ENCODE measurements around the gene GRP.

The GRP gene

GRCh38 chr18:59268127-59268720 is 48.3 kb downstream of the GRP start:
- DNase-seq, result no peak

DNA sequence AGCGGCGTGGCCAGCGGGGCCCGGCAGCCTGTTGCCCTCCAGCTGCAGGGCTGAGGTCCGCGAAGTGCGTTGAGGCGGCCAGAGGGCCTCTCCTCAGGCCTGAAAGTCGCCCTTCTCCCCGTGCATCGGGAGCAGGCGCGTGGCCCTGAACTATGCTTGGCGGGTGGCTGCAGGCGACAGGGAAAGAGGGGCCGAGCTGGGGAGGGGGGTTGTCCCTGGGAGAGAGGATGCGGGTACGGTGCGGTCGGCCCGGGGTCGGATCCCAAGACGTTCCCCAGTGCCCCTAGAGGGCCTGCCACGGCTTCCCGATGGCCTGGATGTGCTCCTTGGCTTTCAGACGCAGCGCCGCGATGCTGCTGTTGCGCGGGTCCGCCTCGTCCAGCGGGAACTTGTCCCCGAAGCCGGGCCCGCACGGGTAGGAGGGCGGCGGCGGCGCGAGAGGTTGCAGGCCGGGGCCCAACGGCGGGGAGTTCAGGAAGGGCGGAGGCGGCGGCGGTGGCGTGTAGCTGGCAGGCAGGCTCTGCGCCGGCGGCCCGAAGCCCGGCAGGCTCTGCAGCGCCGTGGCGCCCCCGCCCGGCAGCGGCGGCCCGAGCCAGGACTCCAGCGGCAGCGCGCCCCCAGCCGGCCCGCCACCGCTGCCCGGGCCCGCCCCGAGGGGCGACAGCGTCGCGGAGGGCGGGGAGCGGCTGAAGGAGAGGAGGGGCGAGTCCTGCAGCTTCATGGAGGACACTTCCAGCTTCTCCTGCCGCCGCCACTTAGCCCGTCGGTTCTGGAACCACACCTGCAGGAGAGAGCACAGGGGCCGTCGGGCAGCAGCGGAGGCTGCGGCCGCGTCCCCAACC is 49.0 kb downstream of the GRP start:
- DNase-seq, result no peak

DNA sequence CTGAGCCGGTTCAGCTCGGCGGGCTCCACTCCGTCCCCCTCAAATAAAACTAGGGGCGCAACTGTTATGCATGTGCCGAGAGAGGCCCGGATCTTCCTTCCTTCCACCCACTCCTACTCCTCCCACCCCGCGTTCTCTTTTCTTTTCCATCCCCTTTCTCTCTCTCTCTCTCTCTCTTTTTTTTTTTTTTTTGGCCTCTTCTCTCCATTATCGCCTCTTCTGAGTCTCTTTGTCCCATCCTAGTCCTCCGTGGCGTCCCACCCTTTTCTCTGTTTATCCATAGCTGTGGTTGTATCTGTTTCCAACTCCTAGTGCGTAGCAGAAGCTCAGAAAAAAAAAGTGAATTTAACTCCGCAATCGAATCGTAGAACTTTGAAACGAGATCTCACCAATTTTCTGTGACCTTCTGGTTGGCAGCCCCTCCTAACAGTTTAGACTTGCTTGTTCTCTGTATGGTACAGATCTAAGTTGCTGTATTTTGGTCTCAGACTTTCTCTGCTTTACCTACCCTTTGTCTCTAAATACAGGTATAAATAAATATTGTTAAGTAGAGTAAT is 49.7 kb downstream of the GRP start:
- DNase-seq, result no peak

DNA sequence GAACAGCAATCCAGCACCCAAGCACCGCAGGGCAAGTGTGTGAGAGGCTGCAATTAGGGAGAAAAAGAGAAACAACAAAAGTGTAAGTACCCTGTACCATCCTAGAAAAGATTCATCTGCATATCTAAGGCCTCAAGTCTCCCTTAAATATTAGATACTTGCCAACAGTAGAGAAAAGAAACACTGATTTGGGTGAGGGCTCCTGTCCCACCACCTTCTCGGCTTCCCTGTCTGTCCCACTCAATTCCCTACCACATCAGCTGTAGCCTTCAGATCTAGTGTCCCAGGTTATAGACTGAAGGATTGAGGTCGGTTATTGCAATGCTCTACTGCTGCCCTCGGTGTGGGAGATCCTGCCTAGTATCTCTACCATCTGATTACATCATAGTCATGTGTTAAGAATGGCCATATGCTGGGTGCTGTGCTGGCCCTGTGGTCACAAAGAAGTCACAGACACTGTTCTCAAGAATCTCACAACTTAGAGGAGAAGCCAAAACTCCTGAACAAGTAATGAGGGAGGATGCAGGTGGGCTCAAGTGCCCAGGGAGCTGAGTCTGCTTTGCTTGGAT is 50.8 kb downstream of the GRP start:
- DNase-seq, result no peak

GRCh38 chr18:59271606-59272220 is 51.8 kb downstream of the GRP start:
- no peak for DNase-seq

DNA sequence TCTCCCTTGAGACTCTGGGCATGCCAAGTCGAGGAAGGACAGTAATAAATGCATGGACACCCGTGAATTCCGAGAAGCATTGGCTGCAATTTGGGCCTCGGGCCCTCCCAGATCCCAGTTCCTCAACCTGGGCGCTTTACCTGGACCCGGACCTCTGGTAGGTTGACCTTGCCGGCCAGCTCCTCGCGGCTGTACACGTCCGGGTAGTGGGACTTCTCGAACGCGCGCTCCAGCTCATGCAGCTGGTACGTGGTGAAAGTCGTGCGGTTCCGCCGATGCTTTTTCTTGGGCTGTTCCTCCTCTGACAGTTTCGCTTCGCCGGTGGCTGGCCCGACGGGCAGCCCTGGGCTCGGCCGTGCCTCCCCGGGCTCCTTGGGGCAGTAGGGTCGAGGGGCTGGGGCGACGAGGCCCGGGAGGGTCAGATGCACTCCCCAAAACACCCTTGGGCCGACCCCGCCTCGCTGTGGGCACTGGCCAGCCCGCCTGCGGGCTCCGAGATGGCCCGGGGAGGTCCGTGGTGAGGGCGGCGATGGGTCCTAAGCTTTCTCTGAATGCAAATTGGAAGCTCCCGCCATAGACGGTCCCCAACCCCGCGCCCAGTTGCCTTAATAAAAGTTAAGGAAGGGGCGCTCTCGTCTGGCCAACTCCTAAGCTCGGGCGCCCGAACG is 52.4 kb downstream of the GRP start:
- no peak for DNase-seq

DNA sequence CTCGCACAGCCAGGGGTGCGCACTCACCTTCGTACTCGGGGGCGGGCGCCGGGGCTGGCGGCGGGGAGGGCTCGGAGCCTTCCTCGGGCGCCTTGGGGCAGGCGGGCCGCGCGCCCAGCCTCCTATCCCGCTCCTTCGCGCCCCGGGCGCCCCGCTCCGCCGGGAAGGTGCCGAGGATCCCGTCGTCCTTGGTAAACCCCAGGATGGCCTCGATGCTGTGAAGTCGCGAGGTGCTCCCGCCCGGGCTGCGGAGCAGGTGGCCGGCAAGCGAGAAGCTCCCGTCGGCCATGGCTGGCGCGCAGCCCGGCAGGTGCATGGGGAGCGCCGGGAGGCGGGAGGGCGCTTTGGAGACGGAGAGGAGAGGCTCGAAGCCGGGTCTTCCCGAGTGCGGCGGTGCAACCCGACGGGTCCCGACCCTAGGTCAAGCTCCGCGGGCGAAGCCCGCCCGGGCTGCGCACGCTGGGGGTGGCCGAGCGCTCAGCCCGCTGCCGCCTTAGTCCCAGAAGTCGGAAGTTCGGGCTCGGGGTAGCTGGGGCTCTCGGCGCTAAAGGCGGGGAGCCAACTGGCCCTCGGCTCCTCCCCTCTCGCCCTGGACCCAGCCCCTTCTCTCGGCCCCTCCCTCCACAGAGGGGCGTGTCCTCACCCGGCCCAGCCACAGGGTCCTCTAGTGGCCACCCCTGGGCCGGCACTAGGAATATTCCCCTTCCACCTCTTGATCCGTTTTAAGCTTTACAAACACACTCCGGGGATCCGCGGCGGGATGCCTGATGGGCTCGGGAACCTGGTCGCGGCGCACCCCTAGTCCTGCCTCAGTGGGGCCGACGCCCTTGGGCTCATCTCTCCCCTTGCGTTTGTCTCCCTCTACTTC is 53.2 kb downstream of the GRP start, which contains the start of gene RAX:
Gene RAX (minus strand): TSS at position 564 of the 868 bp plus-strand sequence. CDS start 248 bp downstream, at position 316.
- peak; percentile 2 for DNase-seq

- no peak for DNase-seq
Observed at GRCh38 chr18:59273759-59274532, 54.0 kb downstream of the GRP start.

DNA sequence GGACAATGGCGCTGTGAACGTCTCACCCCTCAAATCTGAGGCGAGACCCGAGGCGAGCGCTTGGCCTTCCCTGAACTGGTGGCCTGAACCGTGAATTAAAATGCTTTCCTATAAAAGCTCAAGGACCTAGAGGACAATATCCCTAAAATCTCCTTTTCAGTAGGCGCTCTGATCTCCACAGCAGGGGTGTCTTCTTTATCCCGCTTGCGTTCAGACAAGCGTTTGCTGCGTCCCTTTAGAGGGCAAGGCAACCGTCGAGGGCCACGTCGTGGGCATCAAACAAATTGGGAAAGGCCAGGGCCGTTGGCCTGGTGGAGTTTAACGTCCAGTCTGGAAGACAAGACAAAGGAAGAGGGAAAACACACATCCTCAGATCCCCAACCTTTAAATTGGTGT is 54.6 kb downstream of the GRP start:
- no peak for DNase-seq

DNA sequence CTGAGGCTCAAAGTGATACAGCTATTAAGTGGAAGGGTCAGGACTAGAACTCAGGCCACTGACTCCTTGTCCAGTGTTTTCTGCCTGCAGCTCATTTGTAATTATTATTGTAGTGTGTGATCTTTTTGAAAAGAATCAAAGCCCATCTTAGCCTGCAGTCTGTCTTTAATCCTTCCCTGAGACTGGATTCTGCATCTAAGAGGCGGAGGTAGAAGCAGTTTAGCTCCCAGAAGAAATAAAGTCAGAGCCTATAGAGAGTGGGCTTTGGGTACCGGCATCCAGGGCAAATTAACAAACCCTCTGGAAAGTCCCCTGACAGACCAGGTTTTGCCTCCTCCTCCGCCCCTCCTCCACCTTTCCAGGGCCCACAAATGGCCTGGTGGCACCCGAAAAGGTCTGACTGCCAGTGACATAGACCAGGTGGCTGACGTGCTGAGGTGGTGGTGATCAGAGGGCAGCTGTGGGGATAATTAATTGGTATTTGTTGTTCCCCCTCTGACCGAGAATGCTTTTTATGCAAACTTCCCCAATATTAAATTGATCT is 55.5 kb downstream of the GRP start:
- no peak for DNase-seq

DNA sequence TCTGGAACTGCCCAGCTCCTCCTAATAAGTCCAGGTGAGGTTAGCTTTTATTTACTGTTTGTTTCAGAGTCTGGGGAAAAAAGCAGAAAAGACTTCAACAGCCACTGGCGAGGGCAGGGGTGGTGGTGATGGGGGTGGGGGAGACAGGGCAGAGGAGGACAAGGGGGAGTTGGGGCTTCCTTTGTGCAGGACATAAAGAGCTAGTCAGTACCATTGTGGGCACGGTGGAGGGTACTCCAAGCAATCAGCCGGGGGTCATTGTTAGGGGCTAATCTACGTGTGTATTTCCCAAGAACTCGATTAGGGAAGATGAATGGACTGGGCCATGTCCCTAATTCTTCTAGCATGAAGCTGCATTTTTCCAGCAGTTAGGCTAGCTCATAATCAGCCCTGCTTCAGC is 56.1 kb downstream of the GRP start:
- no peak for DNase-seq

DNA sequence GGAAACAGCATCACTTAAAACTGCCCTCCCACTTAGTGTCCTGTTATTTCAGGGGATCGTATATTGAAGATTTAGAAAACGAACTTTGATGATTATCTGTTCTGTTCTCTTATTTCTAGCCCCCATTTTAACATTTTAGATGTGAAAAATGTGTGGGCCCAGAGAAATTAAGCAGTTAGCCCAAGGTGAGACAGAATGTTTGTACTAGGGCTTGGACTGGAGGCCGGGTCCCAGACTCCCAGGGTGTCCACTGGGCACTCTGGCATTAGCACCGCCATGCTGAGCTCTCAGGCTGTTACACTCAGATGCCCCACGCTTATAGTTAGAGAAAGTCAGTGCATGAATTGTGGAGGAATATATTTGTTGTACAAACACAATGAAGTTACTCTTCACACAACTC is 58.8 kb downstream of the GRP start:
- no peak for DNase-seq

- DNase-seq, result no peak
Observed at GRCh38 chr18:59279193-59279592, 59.2 kb downstream of the GRP start.

GRCh38 chr18:59279722-59280121 is 59.8 kb downstream of the GRP start:
- DNase-seq, result no peak

All from NCI-H226 (cell line).